NB4 (cell line): ENCODE results near the gene TERT.

Experiments used
- POLR2A ChIP-seq: IDR thresholded peaks from 2 replicates; pipeline ENCODE4 v1.6.1; 2011; ENCODE audit warnings: mild to moderate bottlenecking; ENCODE audit not compliant: insufficient read length; ENCODE audit errors: extremely low read depth
- TF ChIP-seq, protein P1 (sequence below): IDR thresholded peaks from one replicate; pipeline ENCODE4 v1.5.1; 2012; ENCODE audit warnings: low read depth, low read length

DNA sequence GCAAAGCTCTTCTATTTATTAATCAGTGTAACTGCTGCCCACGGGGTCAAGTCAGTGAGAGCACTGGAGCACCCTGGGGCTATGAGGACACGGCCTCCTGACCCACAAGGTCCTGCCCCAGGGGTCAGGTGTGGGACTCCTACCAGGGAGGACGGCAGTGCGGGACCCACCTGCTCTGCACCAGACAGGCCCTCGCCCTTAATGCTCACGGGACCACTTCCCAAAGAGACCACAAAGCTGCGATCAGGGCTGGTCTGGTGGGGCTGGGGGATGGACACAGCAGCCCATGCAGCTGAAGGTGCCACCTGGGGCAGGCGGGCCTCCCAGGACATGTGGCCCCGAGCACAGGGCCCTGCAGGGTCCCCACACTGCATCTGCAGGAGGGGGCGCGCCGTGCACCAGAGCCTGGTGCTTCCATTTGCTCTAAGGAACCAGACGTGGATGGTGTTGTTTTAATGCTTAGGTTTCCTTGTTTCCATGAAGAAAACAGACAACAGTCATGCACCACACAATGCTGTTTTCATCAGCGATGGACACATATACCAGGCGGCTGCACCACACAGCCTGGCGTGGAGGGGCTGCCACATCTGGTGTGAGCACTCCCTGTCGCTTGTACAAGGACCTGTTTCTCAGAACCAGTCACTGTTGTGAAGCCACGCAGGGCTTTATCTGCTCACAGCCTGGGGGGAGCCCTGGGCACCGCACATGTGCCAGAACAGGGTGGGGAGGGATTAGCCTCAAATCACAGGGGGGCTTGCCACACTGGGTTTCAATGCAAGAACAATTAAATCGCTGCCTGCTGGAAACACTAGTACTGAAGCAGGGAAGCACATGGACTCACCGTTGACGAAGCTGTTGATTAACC lies 27.4 kb upstream of the TERT start:
- TF ChIP-seq, protein P1, sequence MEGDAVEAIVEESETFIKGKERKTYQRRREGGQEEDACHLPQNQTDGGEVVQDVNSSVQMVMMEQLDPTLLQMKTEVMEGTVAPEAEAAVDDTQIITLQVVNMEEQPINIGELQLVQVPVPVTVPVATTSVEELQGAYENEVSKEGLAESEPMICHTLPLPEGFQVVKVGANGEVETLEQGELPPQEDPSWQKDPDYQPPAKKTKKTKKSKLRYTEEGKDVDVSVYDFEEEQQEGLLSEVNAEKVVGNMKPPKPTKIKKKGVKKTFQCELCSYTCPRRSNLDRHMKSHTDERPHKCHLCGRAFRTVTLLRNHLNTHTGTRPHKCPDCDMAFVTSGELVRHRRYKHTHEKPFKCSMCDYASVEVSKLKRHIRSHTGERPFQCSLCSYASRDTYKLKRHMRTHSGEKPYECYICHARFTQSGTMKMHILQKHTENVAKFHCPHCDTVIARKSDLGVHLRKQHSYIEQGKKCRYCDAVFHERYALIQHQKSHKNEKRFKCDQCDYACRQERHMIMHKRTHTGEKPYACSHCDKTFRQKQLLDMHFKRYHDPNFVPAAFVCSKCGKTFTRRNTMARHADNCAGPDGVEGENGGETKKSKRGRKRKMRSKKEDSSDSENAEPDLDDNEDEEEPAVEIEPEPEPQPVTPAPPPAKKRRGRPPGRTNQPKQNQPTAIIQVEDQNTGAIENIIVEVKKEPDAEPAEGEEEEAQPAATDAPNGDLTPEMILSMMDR, result no peak
- no peak for TF ChIP-seq POLR2A
